Heart right ventricle (tissue), 16 donors: ENCODE results near the gene CWF19L2. TPM values are rescaled to one million over a fixed set of nuclear protein-coding genes. Genes with fewer than 3 reads are reported as not detected.

Experiments
- ATAC-seq, 8 donors: fragments of 200-7000 bp; cut with Tn5 transposase; one replicate each; pipeline ENCODE4 v1.9.1; 2020; ENCODE audit warnings: mild to moderate bottlenecking in 8 of 8, moderate library complexity in 8 of 8, moderate number of reproducible peaks in 1 of 8
- DNase-seq, 2 donors: peaks; one replicate each; pipeline ENCODE4 v3.0.0-alpha.2; 2020
- H3K27ac ChIP-seq, 10 donors: fragments of 200-600 bp; sonication (generic) in 2 of 10; one replicate each; pipeline versions ENCODE4 v1.5.0 to v1.8.0; 2020 to 2022; ENCODE audit warnings: mild to moderate bottlenecking in 3 of 10
- H3K27me3 ChIP-seq, 7 donors: fragments of 200-600 bp; one replicate each; pipeline ENCODE4 v1.8.0; 2021 to 2022; ENCODE audit warnings: mild to moderate bottlenecking in 2 of 7
- H3K36me3 ChIP-seq, 9 donors: fragments of 200-600 bp; sonication (generic) in 1 of 9; one replicate each; pipeline versions ENCODE4 v1.5.0 to v1.8.0; 2020 to 2022; ENCODE audit warnings: mild to moderate bottlenecking in 2 of 9
- H3K4me1 ChIP-seq, 9 donors: fragments of 200-600 bp; sonication (generic) in 1 of 9; one replicate each; pipeline versions ENCODE4 v1.5.0 to v1.8.0; 2020 to 2022; ENCODE audit warnings: mild to moderate bottlenecking in 4 of 9
- H3K4me3 ChIP-seq, 10 donors: fragments of 200-600 bp; sonication (generic) in 2 of 10; one replicate each; pipeline versions ENCODE4 v1.5.0 to v1.8.0; 2020 to 2022; ENCODE audit warnings: mild to moderate bottlenecking in 7 of 10, moderate library complexity in 2 of 10
- H3K9me3 ChIP-seq, 11 donors: fragments of 200-600 bp in 10 of 11; sonication (generic) in 2 of 11; one replicate each; pipeline versions ENCODE4 v1.5.0 to v1.8.0; 2013 to 2022; ENCODE audit warnings: mild to moderate bottlenecking in 2 of 11, control low read depth in 1 of 11, moderate library complexity in 1 of 11
- WGBS, 2 donors: extraction: QIAGEN DNeasy Blood & Tissue Kit; methylation state at CpG; one replicate each; pipeline ENCODE4 v1.1.7; 2013; ENCODE audit warnings: inconsistent platforms in 1 of 2; 5-methylcytosine and 5-hydroxymethylcytosine counted together
- intact Hi-C, 10 donors: fragments of 100-400 bp; cut with DNase I; formaldehyde crosslinking; loops; one replicate each; pipeline versions ENCODE4 v1.11.1 to v1.14.2; 2022
- polyA plus RNA-seq, 2 donors: library from polyadenylated mRNA; stranded (reverse); fragments of 200-250 nt; gene quantifications; one replicate each; pipeline ENCODE4 v1.2.3, GENCODE V29; 2013
- total RNA-seq, 10 donors: library from RNA; stranded (reverse); fragmentation: NEBNext Ultra II Directional in 3 of 10; extraction: Animal tissue kit (Norgen Biotek cat#: 25700) in 3 of 10; gene quantifications; one replicate each; pipeline versions ENCODE4 v1.2.1 to v1.2.4, GENCODE V29; 2021 to 2023
- TF ChIP-seq, protein P1 (sequence below), 9 donors: fragments of 200-600 bp; sonication (generic) in 2 of 9; IDR thresholded peaks; one replicate each; pipeline versions ENCODE4 v1.5.0 to v1.8.0; 2021 to 2022; ENCODE audit warnings: antibody characterized with exemption in 9 of 9, mild to moderate bottlenecking in 5 of 9, moderate library complexity in 1 of 9
- donor health status: Arrhythmogenic right ventricular cardiomyopathy.
- donor health status: ischemic (EF 13 %, LVEDD 7.1; RV severe dilation, severe dysfunction).
- donor health status: healthy with polysubstance abuse.
- donor health status: DM: no; HTN: yes; CAD: no.
- donor health status: DM: no; HTN: no; CAD: no.
- donor health status: ischemic (EF 25% LVEDD 6.9; RV normal size, moderate dysfunction).
- donor health status: ischemic (EF 25% LVEDD 5.7; RV mildly dilated, moderate dysfunction).
- donor health status: healthy.
- donor health status: DM: yes; HTN: yes; CAD: no.
- donor health status: Ischemic cardiomyopathy.
- donor health status: ischemic (EF 35%, LVEDD 5.7; RV mildly dilated, moderate dysfunction).
- donor health status: nonischemic (EF 11% LVEDD 7.7; RV severe dilation, severe dysfunction).
- donor health status: DM: yes; HTN: yes; CAD: no.
- donor health status: PGD.
- donor health status: ischemic (EF 29% LVEDD 5.4; RV normal size, mild dysfunction).
- donor health status: nonischemic (EF 23%, LVEDD 6.1; RV moderate dilation, normal function).

CWF19L2 gene
- total and polyA plus RNA-seq, 12 donors: 3.1 to 11.7 (median 8.0) TPM

DNA sequence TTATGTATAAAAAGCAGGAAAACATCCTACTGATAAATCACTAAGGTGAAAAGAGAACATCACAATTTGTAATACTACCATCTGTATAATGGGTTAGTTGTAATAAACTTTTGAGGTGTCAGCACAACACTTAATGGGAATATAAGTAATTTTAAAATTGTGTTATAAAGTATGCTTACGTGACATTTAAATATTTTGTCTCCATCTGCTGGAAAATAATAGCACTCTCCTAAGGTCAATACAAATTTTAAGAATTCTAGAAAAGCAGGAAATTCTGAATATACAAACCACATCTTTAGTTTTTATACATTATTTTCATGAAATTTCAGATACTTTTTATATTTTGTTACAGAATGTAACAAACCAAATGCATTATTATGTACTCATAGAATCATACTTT lies 19.5 kb downstream of the CWF19L2 start:
- WGBS, 2 donors: 46 to 96% methylated on average over 1 of the region's 1 CpG
- Histone ChIP-seq H3K36me3 (peaks cover 0 to 81% (median 13%) of the 10 kb centered on the region in 9 donors), H3K27me3 (no peaks in the 10 kb centered on the region), H3K9me3 (no peaks in the 10 kb centered on the region), H3K27ac (no peak overlapping the region), H3K4me3 (no peak overlapping the region), H3K4me1 (peaks cover 0 to 6% (median 0%) of the 10 kb centered on the region in 9 donors)
- intact Hi-C loops: no loop called here
- ATAC-seq (no peak), DNase-seq (no peak)
- TF ChIP-seq, protein P1, sequence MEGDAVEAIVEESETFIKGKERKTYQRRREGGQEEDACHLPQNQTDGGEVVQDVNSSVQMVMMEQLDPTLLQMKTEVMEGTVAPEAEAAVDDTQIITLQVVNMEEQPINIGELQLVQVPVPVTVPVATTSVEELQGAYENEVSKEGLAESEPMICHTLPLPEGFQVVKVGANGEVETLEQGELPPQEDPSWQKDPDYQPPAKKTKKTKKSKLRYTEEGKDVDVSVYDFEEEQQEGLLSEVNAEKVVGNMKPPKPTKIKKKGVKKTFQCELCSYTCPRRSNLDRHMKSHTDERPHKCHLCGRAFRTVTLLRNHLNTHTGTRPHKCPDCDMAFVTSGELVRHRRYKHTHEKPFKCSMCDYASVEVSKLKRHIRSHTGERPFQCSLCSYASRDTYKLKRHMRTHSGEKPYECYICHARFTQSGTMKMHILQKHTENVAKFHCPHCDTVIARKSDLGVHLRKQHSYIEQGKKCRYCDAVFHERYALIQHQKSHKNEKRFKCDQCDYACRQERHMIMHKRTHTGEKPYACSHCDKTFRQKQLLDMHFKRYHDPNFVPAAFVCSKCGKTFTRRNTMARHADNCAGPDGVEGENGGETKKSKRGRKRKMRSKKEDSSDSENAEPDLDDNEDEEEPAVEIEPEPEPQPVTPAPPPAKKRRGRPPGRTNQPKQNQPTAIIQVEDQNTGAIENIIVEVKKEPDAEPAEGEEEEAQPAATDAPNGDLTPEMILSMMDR (IDR thresholded peaks at IDR 0.05): no peak

DNA sequence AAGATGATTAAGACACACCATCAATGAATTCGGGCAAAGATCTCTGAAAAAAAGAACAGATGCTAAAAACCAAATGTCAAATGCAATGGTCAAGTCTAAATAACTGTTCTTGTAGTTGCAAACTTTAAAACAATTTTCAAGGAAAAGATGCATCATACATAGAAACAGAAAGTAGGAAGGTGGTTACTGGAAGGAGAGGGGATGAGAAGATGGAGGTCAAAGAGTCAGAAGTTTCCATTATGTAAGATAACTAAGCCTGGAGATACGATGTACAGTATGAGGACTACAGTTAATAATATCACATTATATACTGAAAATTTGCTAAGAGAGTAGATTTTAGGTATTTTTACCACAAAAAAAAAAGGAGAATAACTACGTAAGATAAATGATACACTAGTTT lies 27.1 kb downstream of the CWF19L2 start:
- Histone ChIP-seq H3K9me3 (no peaks in the 10 kb centered on the region), H3K4me3 (no peak overlapping the region), H3K27me3 (no peaks in the 10 kb centered on the region), H3K4me1 (no peaks in the 10 kb centered on the region), H3K36me3 (peaks cover 0 to 77% (median 8%) of the 10 kb centered on the region in 9 donors), H3K27ac (no peak overlapping the region)
- intact Hi-C loops: no loop called here
- ATAC-seq (no peak), DNase-seq (no peak)
- WGBS, 2 donors: 89 to 91% methylated on average over 3 of the region's 3 CpGs
- TF ChIP-seq, protein P1 (IDR thresholded peaks at IDR 0.05): no peak

DNA sequence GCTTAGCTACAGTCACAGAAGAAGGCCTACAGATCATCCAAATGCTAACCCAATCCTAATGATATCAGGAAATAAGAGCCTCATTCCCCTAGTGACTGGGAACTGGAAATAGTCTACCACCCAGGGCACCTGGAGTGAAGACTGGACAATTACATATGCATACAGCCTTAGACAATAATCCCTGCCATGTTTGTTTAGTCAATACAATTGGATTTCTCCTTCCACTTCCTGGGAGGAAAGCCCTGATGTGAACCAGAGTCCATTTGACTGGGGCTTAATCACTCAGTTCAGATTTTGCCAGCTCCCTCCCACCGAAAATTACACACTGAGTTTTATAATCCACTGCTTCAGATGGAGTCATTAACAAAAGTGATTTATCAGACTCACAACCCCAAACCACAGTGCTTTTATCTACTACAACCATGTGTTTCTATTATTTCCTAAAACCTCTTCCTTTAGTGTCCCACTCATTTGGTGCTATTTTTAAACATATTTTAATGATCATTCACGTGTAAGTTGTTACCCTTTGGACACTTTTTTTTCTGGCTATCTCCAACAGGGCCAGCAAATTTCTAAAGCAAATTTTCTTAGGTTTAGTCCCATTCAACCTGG lies 29.9 kb downstream of the CWF19L2 start:
- DNase-seq (no peak), ATAC-seq (no peak)
- WGBS, 2 donors: 49 to 51% methylated on average over 2 of the region's 2 CpGs
- Histone ChIP-seq H3K4me3 (no peak overlapping the region), H3K4me1 (no peaks in the 10 kb centered on the region), H3K36me3 (peaks cover 0 to 78% (median 8%) of the 10 kb centered on the region in 9 donors), H3K9me3 (no peaks in the 10 kb centered on the region), H3K27me3 (no peaks in the 10 kb centered on the region), H3K27ac (no peak overlapping the region)
- intact Hi-C loops: no loop called here
- TF ChIP-seq, protein P1 (IDR thresholded peaks at IDR 0.05): no peak

DNA sequence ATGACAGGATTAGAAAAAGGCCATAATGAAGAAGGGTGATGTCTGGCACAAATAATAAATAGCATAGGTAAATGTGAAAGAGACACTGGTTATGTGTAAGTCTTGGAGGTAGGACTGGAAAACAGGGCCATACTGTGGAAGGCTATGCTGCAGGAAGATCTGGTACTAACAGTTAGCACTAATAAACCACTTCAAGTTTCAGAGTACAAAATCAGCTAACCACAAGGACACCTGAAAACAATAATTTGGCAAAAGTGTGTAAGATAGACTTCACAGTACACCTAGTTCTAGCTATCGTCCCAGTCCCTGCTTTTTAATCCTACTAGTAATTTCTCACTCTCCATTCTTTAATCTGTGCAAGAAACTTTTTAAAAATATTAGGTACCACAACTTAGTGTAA lies 44.3 kb downstream of the CWF19L2 start:
- DNase-seq (no peak), ATAC-seq (no peak)
- Histone ChIP-seq H3K4me3 (no peak overlapping the region), H3K27me3 (no peaks in the 10 kb centered on the region), H3K27ac (no peak overlapping the region), H3K4me1 (no peaks in the 10 kb centered on the region), H3K9me3 (no peaks in the 10 kb centered on the region), H3K36me3 (peaks cover 0 to 96% (median 22%) of the 10 kb centered on the region in 9 donors)
- intact Hi-C loops: no loop called here
- TF ChIP-seq, protein P1 (IDR thresholded peaks at IDR 0.05): no peak
- WGBS, 2 donors: 94 to 95% methylated on average over 1 of the region's 1 CpG
